KMS-11 (cell line): Measurements from ENCODE around the gene POPDC3.

ENCODE experiments used
- H2AFZ ChIP-seq: fragments of 200-600 bp; sonication (generic); 2 replicates; pipeline ENCODE4 v1.6.1; 2016; ENCODE audit warnings: antibody characterized with exemption, mixed run types, low read depth
- H3K27ac ChIP-seq: fragments of 200-600 bp; sonication (generic); 2 replicates; pipeline ENCODE4 v1.6.1; 2016; ENCODE audit warnings: mild to moderate bottlenecking, mixed run types
- H3K27me3 ChIP-seq: fragments of 200-600 bp; sonication (generic); 2 replicates; pipeline ENCODE4 v1.6.1; 2017; ENCODE audit warnings: mild to moderate bottlenecking, low read depth, mixed run types, moderate library complexity; ENCODE audit not compliant: insufficient read depth
- H3K36me3 ChIP-seq: fragments of 200-600 bp; sonication (generic); 2 replicates; pipeline ENCODE4 v1.6.1; 2017; ENCODE audit warnings: mild to moderate bottlenecking, mixed run types; ENCODE audit not compliant: insufficient read depth
- H3K4me1 ChIP-seq: fragments of 200-600 bp; sonication (generic); 2 replicates; pipeline ENCODE4 v1.6.1; 2016; ENCODE audit warnings: mild to moderate bottlenecking, low read depth, mixed run types; ENCODE audit not compliant: poor library complexity, severe bottlenecking
- H3K4me2 ChIP-seq: fragments of 200-600 bp; sonication (generic); 2 replicates; pipeline ENCODE4 v1.7.0; 2016; ENCODE audit warnings: mild to moderate bottlenecking, mixed run types
- H3K4me3 ChIP-seq: fragments of 200-600 bp; sonication (generic); IDR thresholded peaks from 2 replicates; pipeline ENCODE4 v1.6.1; 2017; ENCODE audit warnings: low read depth, low read length, mixed read lengths; ENCODE audit not compliant: insufficient read depth
- H3K79me2 ChIP-seq: fragments of 200-600 bp; sonication (generic); 2 replicates; pipeline ENCODE4 v1.6.1; 2016; ENCODE audit warnings: low read depth, mixed run types; ENCODE audit not compliant: insufficient read depth
- H3K9ac ChIP-seq: fragments of 200-600 bp; sonication (generic); 2 replicates; pipeline ENCODE4 v1.6.1; 2016; ENCODE audit warnings: mild to moderate bottlenecking, mixed run types
- H4K20me1 ChIP-seq: fragments of 200-600 bp; sonication (generic); 2 replicates; pipeline ENCODE4 v1.6.1; 2016; ENCODE audit warnings: mild to moderate bottlenecking, mixed run types; ENCODE audit not compliant: insufficient read depth
- CTCF ChIP-seq: fragments of 200-600 bp; sonication (generic); conservative IDR thresholded peaks from 2 replicates; pipeline ENCODE4 v1.6.1; 2017; ENCODE audit warnings: low read depth, mild to moderate bottlenecking, antibody characterized with exemption, low read length, moderate library complexity, mixed read lengths

POPDC3 gene

GRCh38 chr6:105207524-105208269 lies 27.9 kb upstream of the POPDC3 start:
- Histone ChIP-seq H3K4me3 (no peak overlapping the region), H4K20me1 (no peaks in the 10 kb centered on the region), H3K27ac (no peak overlapping the region), H3K4me2 (no peak overlapping the region), H3K4me1 (no peaks in the 10 kb centered on the region), H3K27me3 (no peaks in the 10 kb centered on the region), H3K36me3 (no peaks in the 10 kb centered on the region), H3K79me2 (no peaks in the 10 kb centered on the region), H3K9ac (no peak overlapping the region), H2AFZ (no peak overlapping the region)
- no peak for TF ChIP-seq CTCF

GRCh38 chr6:105204768-105205167 lies 25.0 kb upstream of the POPDC3 start:
- H3K4me3 ChIP-seq = no peak overlapping the region
- no peak overlapping the region for H3K27ac ChIP-seq
- H3K4me1 ChIP-seq = no peaks in the 10 kb centered on the region
- H2AFZ ChIP-seq = no peak overlapping the region
- no peaks in the 10 kb centered on the region for H3K27me3 ChIP-seq
- no peak overlapping the region for H3K9ac ChIP-seq
- H3K4me2 ChIP-seq = no peak overlapping the region
- no peaks in the 10 kb centered on the region for H4K20me1 ChIP-seq
- H3K79me2 ChIP-seq = no peaks in the 10 kb centered on the region
- TF ChIP-seq CTCF = no peak
- no peaks in the 10 kb centered on the region for H3K36me3 ChIP-seq

GRCh38 chr6:105204331-105204730 lies 24.5 kb upstream of the POPDC3 start:
- Histone ChIP-seq H3K4me1 (no peaks in the 10 kb centered on the region), H2AFZ (no peak overlapping the region), H3K79me2 (no peaks in the 10 kb centered on the region), H3K4me2 (no peak overlapping the region), H3K27ac (no peak overlapping the region), H3K27me3 (no peaks in the 10 kb centered on the region), H4K20me1 (no peaks in the 10 kb centered on the region), H3K9ac (no peak overlapping the region), H3K4me3 (no peak overlapping the region), H3K36me3 (no peaks in the 10 kb centered on the region)
- TF ChIP-seq CTCF = no peak

- no peak overlapping the region for H3K27ac ChIP-seq
- H2AFZ ChIP-seq = no peak overlapping the region
- no peaks in the 10 kb centered on the region for H3K4me1 ChIP-seq
- no peak overlapping the region for H3K4me3 ChIP-seq
- no peak overlapping the region for H3K4me2 ChIP-seq
- no peaks in the 10 kb centered on the region for H3K27me3 ChIP-seq
- H4K20me1 ChIP-seq = no peaks in the 10 kb centered on the region
- H3K9ac ChIP-seq = no peak overlapping the region
- TF ChIP-seq CTCF = no peak
- H3K79me2 ChIP-seq = no peaks in the 10 kb centered on the region
- H3K36me3 ChIP-seq = no peaks in the 10 kb centered on the region
Observed at GRCh38 chr6:105202486-105202885, 22.7 kb upstream of the POPDC3 start.
